Osteoblast (primary cell): ENCODE results near the gene MMP24OS. TPM values are rescaled to one million over a fixed set of nuclear protein-coding genes. Genes with fewer than 3 reads are reported as not detected.

Experiments
- DNase-seq: peaks from one replicate; pipeline ENCODE4 v3.0.0; 2011; ENCODE audit warnings: low spot score, mixed read lengths; ENCODE audit not compliant: insufficient read length; ENCODE audit errors: missing footprints
- H2AFZ ChIP-seq: 2 replicates; pipeline ENCODE4 v1.6.0; 2011; ENCODE audit warnings: mild to moderate bottlenecking, low read length
- H3K27ac ChIP-seq: 2 replicates; pipeline ENCODE4 v1.5.1; 2011; ENCODE audit warnings: mild to moderate bottlenecking, low read depth, low read length, moderate library complexity
- H3K27me3 ChIP-seq: 2 replicates; pipeline ENCODE4 v1.6.0; 2012; ENCODE audit warnings: mild to moderate bottlenecking, control low read depth, inconsistent platforms, low read length, moderate library complexity; ENCODE audit not compliant: insufficient read depth
- H3K36me3 ChIP-seq: 2 replicates; pipeline ENCODE4 v1.5.1; 2011; ENCODE audit warnings: mild to moderate bottlenecking, low read length, control low read depth, moderate library complexity; ENCODE audit not compliant: insufficient read depth
- H3K4me1 ChIP-seq: 2 replicates; pipeline ENCODE4 v1.5.1; 2011; ENCODE audit warnings: mild to moderate bottlenecking, low read length, control low read depth, moderate library complexity; ENCODE audit not compliant: insufficient read depth
- H3K4me2 ChIP-seq: 2 replicates; pipeline ENCODE4 v1.6.0; 2011; ENCODE audit warnings: mild to moderate bottlenecking, low read length; ENCODE audit not compliant: insufficient read depth
- H3K4me3 ChIP-seq: fragments of 200-600 bp; sonication (generic); 3 replicates; pipeline ENCODE4 v1.5.1; 2012; ENCODE audit warnings: mild to moderate bottlenecking, low read length, inconsistent platforms; ENCODE audit not compliant: insufficient read depth
- H3K79me2 ChIP-seq: 2 replicates; pipeline ENCODE4 v1.6.0; 2012; ENCODE audit warnings: mild to moderate bottlenecking, low read length, control low read depth, inconsistent platforms; ENCODE audit not compliant: insufficient read depth
- H3K9me3 ChIP-seq: 2 replicates; pipeline ENCODE4 v1.5.1; 2011; ENCODE audit warnings: low read depth, low read length, control low read depth
- H4K20me1 ChIP-seq: 2 replicates; pipeline ENCODE4 v1.6.0; 2012; ENCODE audit warnings: mild to moderate bottlenecking, low read length, control low read depth; ENCODE audit not compliant: insufficient read depth
- total RNA-seq: library from RNA; depleted of rRNA; stranded (reverse); fragments of >200 nt; gene quantifications from 2 replicates; pipeline ENCODE4 v1.2.3, GENCODE V29; 2012
- TF ChIP-seq, protein P1 (sequence below): IDR thresholded peaks from 2 replicates; pipeline ENCODE4 v1.5.1; 2011; ENCODE audit warnings: mild to moderate bottlenecking, low read depth, low read length, moderate library complexity; ENCODE audit errors: extremely low read depth

The MMP24OS gene
- total RNA-seq, 1 donor, result 22.1 TPM

DNA sequence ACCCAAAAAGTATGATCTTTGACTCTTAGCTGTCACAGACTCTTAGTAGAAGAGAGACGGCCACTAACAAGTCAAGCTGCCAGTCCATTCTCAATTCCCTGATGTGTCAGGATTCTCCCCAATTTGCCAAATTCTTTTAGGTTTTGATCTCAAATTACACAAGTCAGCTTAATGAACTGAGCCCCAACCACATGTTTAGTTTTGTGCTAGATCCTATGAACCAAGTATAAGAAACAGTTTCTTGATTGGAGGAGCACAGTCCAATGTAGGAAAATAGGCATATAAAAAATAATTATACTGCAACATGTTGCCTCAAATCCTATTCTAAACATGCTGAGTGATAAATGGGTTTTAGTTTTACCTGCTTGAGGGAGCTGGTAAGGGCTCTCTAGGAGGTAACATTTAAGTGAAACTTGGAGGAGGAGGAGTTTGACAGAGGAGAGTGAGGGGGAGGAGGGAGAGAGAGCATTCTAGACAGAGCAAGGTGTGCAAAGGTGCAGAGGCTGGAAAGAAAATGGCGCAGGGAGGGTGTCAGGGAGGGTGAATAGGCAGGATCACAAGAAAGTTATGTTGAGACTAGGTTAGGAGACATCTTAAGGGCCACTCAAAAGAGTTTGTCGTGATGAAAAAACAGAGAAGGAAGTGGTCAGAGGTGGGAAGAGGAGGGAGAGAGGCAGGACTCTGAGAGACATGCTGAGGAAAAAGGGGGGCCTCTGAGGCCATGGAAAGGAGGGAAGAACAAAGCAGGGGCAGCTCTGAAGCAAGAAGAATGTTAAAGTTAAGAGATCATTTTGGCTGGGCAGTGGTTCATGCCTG, 37.1 kb upstream of the MMP24OS start:
- peak overlapping the region; percentile 3 for H3K4me2 ChIP-seq
- peaks cover 70% of the 10 kb centered on the region for H3K4me1 ChIP-seq

DNA sequence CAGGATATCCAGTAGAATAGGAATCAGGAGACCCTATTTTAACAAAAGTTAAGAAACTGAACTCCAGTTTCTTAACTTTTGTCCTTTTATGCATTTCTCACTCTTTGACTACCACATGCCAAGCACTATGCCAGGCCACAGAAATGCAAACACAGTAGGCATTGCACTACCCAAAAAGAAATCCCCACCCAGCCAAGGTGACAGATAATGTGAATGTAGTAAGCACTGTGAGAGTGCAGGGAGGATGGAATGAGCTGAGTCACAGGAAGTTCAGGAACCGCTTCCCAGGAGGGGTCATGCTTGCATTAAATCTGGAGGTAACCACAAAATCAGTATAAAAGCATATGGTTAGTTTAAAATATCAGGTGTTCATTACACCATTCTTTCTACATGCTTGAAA, 34.4 kb upstream of the MMP24OS start:
- Histone ChIP-seq H3K27ac (peak overlapping the region; percentile 85), H3K4me2 (peak overlapping the region; percentile 11)

More for the DNA sequence above, 37.1 kb upstream of the MMP24OS start:
- TF ChIP-seq, protein P1, sequence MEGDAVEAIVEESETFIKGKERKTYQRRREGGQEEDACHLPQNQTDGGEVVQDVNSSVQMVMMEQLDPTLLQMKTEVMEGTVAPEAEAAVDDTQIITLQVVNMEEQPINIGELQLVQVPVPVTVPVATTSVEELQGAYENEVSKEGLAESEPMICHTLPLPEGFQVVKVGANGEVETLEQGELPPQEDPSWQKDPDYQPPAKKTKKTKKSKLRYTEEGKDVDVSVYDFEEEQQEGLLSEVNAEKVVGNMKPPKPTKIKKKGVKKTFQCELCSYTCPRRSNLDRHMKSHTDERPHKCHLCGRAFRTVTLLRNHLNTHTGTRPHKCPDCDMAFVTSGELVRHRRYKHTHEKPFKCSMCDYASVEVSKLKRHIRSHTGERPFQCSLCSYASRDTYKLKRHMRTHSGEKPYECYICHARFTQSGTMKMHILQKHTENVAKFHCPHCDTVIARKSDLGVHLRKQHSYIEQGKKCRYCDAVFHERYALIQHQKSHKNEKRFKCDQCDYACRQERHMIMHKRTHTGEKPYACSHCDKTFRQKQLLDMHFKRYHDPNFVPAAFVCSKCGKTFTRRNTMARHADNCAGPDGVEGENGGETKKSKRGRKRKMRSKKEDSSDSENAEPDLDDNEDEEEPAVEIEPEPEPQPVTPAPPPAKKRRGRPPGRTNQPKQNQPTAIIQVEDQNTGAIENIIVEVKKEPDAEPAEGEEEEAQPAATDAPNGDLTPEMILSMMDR, result no peak
- Histone ChIP-seq H2AFZ (no peak overlapping the region), H3K79me2 (no peaks in the 10 kb centered on the region), H3K27ac (peak overlapping the region; percentile 75), H3K27me3 (no peaks in the 10 kb centered on the region), H3K36me3 (no peaks in the 10 kb centered on the region), H3K4me3 (no peak overlapping the region), H4K20me1 (no peaks in the 10 kb centered on the region), H3K9me3 (no peaks in the 10 kb centered on the region)
- no peak for DNase-seq

DNA sequence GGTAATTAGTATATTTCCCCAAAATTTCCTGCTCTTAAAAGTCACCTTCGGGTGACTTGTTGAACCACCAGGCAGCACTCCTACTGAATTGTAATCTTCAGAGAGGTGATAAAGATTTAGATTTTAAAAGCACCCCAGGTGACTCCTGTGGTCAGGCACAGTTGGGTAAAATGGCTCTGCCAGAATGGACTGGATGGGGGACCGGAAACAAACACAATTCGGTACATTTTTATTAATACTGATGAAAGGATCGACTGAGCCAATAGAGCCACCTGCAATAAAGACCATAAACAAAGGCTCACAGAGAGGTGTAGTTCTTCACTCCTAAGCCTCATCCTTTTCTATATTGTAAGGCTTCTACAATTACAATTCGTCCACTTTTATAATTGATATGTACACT, 33.9 kb upstream of the MMP24OS start:
- H3K27me3 ChIP-seq, result no peaks in the 10 kb centered on the region
- no peaks in the 10 kb centered on the region for H3K9me3 ChIP-seq
- peak overlapping the region; percentile 11 for H3K4me2 ChIP-seq
- H3K27ac ChIP-seq, result peak overlapping the region; percentile 85
- H2AFZ ChIP-seq, result no peak overlapping the region
- no peak for DNase-seq
- H4K20me1 ChIP-seq, result no peaks in the 10 kb centered on the region
- no peaks in the 10 kb centered on the region for H3K79me2 ChIP-seq
- peaks cover 73% of the 10 kb centered on the region for H3K4me1 ChIP-seq
- H3K4me3 ChIP-seq, result no peak overlapping the region
- TF ChIP-seq, protein P1, result no peak
- no peaks in the 10 kb centered on the region for H3K36me3 ChIP-seq

More for the DNA sequence above, 34.4 kb upstream of the MMP24OS start:
- TF ChIP-seq, protein P1, result no peak
- no peaks in the 10 kb centered on the region for H3K27me3 ChIP-seq
- H2AFZ ChIP-seq, result no peak overlapping the region
- H3K79me2 ChIP-seq, result no peaks in the 10 kb centered on the region
- peak; percentile 81 for DNase-seq
- no peaks in the 10 kb centered on the region for H3K9me3 ChIP-seq
- no peaks in the 10 kb centered on the region for H3K36me3 ChIP-seq
- no peaks in the 10 kb centered on the region for H4K20me1 ChIP-seq
- peaks cover 68% of the 10 kb centered on the region for H3K4me1 ChIP-seq
- no peak overlapping the region for H3K4me3 ChIP-seq

DNA sequence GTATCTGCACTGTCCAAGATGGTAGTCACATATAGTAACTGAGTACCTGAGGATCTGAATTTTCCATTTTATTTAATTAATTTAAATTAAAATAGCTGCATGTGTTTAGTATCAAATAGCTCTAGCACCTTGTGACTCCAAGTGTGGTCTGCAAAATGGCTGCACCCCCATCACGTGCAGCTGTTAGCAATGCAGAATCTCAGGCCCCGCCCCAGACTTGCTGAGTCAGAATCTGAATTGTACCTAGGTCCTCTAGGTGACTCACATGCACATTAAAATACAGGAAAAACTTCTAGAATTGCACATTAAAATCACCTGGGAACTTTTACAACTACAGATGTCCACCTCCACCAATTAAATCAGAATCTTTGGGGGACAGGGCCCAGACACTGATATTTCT, 33.5 kb upstream of the MMP24OS start:
- Histone ChIP-seq H3K4me1 (peaks cover 77% of the 10 kb centered on the region), H3K4me2 (no peak overlapping the region), H3K79me2 (no peaks in the 10 kb centered on the region), H2AFZ (no peak overlapping the region), H4K20me1 (no peaks in the 10 kb centered on the region), H3K27ac (peak overlapping the region; percentile 85), H3K36me3 (peaks cover 1% of the 10 kb centered on the region), H3K27me3 (no peaks in the 10 kb centered on the region), H3K9me3 (no peaks in the 10 kb centered on the region), H3K4me3 (no peak overlapping the region)
- TF ChIP-seq, protein P1, result no peak
- DNase-seq, result no peak
